ENCODE measurements around the gene IRAK2. TPM values are rescaled to one million over a fixed set of nuclear protein-coding genes. Genes with fewer than 3 reads are reported as not detected.
"Not testable (repeated sequence)": the region's sequence is repeated elsewhere in the genome, so short reads cannot be mapped to it uniquely, and the experiment has no call there.

The IRAK2 gene
- total RNA-seq, 2 donors from 2014 or later: 5.1 to 7.6 TPM

DNA sequence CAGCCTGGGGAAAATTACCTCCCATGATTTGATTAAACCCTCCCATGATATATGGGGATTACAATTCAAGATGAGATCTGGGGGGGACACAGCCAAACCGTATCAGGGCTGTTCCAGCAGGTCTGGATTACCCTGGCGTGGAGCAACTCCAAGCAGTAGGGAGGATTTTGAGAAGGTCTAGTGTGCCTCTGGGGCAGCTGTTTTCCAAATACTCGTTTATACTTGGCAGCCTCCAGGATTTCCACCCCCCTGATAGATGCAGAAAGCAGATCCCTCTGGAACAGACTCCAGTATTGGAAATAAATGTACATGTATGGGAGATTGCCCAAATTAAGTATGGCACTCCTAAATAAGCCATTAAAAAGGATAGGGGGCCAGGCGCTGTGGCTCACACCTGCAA is 7.7 kb upstream of the IRAK2 start:
- Histone ChIP-seq H3K9me3 (no peaks in the 10 kb centered on the region), H3K27ac (no peak overlapping the region), H3K27me3 (replicated peaks; ENCODE audit: insufficient read depth) (no peaks in the 10 kb centered on the region), H3K4me1 (replicated peaks) (no peaks in the 10 kb centered on the region), H3K4me3 (no peak overlapping the region), H3K36me3 (no peaks in the 10 kb centered on the region)
- intact Hi-C loops (cut with DNase I): no loop called here
- DNase-seq (ENCODE audit: low spot score): no peak
- TF ChIP-seq POLR2AphosphoS5 (IDR thresholded peaks at IDR 0.05): no peak
- no peak for TF ChIP-seq POLR2A (IDR thresholded peaks at IDR 0.05)
- TF ChIP-seq, protein P1, sequence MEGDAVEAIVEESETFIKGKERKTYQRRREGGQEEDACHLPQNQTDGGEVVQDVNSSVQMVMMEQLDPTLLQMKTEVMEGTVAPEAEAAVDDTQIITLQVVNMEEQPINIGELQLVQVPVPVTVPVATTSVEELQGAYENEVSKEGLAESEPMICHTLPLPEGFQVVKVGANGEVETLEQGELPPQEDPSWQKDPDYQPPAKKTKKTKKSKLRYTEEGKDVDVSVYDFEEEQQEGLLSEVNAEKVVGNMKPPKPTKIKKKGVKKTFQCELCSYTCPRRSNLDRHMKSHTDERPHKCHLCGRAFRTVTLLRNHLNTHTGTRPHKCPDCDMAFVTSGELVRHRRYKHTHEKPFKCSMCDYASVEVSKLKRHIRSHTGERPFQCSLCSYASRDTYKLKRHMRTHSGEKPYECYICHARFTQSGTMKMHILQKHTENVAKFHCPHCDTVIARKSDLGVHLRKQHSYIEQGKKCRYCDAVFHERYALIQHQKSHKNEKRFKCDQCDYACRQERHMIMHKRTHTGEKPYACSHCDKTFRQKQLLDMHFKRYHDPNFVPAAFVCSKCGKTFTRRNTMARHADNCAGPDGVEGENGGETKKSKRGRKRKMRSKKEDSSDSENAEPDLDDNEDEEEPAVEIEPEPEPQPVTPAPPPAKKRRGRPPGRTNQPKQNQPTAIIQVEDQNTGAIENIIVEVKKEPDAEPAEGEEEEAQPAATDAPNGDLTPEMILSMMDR (IDR thresholded peaks at IDR 0.05): no peak
- 63% methylated on average over 4 of the region's 4 CpGs for WGBS

DNA sequence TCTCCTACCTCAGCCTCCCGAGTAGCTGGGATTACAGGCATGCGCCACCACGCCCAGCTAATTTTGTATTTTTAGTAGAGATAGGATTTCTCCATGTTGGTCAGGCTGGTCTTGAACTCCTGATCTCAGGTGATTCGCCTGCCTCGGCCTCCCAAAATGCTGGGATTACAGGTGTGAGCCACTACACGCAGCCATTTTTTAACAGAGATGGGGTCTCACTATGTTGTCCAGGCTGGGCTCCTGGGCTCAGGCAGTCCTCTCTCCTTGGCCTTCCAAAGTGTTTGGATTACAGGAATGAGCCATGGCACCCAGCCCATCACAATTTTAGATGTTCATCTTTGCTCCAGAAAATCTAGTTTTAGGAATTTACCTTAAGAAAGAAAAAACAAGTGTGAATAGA is 6.2 kb upstream of the IRAK2 start:
- H3K9me3 ChIP-seq; DNase-seq (ENCODE audit: low spot score); H3K4me1 ChIP-seq (replicated peaks); H3K36me3 ChIP-seq; H3K27ac ChIP-seq; H3K4me3 ChIP-seq; H3K27me3 ChIP-seq (replicated peaks; ENCODE audit: insufficient read depth); intact Hi-C loops (cut with DNase I): not testable (repeated sequence)
- WGBS: 98% methylated on average over 6 of the region's 6 CpGs

DNA sequence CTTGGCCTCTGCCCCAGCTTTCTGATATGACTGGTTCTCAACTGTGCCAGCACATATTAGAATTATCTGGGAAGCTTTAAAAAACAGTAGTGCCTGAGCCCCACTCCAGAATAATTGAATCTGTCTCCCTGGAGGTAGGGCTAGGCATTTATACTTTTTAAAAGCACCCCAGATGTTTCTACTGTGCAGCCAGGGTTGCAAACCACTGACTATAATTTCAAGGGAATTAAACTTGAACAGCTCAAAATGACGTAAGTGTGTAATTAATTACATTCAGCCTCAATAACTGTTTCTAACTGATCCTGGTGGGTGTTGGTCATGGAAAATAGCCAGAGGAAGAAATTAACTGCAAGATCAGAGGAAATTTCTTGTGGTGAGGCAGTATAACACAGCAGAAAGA is 4.4 kb upstream of the IRAK2 start:
- WGBS: 54% methylated on average over 1 of the region's 1 CpG

DNA sequence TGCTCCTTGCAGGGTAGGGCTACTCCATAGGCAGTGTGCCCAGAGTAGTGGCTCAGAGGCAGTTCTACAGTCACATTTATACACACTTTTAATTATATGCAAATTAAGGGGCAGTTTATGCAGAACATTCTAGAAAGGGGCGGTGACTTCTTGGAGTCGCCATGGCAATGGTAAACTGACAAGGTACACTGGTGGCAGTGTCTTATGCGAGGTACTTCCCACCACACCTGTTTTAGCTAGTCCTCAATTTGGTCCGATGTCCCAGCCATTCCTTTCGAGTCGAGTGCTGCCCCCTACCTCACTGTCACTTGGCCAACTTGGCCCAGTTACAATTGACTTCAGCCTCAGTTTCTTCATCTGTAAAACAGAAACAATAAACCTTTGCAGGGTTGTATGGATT is 3.8 kb upstream of the IRAK2 start:
- intact Hi-C loops (cut with DNase I): no loop called here
- DNase-seq (ENCODE audit: low spot score): no peak
- H3K27me3 ChIP-seq (replicated peaks; ENCODE audit: insufficient read depth): no peaks in the 10 kb centered on the region
- no peaks in the 10 kb centered on the region for H3K36me3 ChIP-seq
- no peak overlapping the region for H3K4me3 ChIP-seq
- H3K27ac ChIP-seq: no peak overlapping the region
- no peaks in the 10 kb centered on the region for H3K4me1 ChIP-seq (replicated peaks)
- WGBS: 82% methylated on average over 6 of the region's 6 CpGs
- TF ChIP-seq POLR2A (IDR thresholded peaks at IDR 0.05) (no peak), POLR2AphosphoS5 (IDR thresholded peaks at IDR 0.05) (no peak)
- TF ChIP-seq, protein P1 (IDR thresholded peaks at IDR 0.05): no peak
- H3K9me3 ChIP-seq: no peaks in the 10 kb centered on the region

More for the DNA sequence above, 4.4 kb upstream of the IRAK2 start:
- Histone ChIP-seq H3K4me1 (replicated peaks) (no peaks in the 10 kb centered on the region), H3K36me3 (no peaks in the 10 kb centered on the region), H3K27ac (no peak overlapping the region), H3K4me3 (no peak overlapping the region), H3K27me3 (replicated peaks; ENCODE audit: insufficient read depth) (no peaks in the 10 kb centered on the region), H3K9me3 (no peaks in the 10 kb centered on the region)
- intact Hi-C loops (cut with DNase I): no loop called here
- DNase-seq (ENCODE audit: low spot score): no peak
- no peak for TF ChIP-seq POLR2AphosphoS5 (IDR thresholded peaks at IDR 0.05)
- TF ChIP-seq POLR2A (IDR thresholded peaks at IDR 0.05): no peak
- TF ChIP-seq, protein P1 (IDR thresholded peaks at IDR 0.05): no peak

DNA sequence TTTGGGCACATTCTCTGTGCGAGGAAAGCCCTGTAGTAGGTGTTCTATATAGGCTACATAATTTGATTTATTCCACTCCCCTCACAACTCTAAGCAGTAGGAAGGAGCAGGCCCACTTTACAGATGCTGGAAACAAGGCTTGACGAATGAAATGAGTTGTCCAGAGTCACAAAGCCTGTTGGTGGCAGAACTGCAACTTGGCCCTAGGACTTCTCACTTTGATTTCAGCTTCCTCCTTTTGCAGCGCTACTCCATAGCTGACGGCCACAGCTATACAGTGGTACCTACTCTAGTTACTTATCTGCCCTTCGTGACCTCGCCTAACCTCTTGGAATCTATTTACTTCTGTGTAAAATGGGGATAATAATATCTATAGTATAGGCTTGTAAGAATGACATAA is 2.5 kb upstream of the IRAK2 start:
- Histone ChIP-seq H3K9me3 (no peaks in the 10 kb centered on the region), H3K36me3 (no peaks in the 10 kb centered on the region), H3K27me3 (replicated peaks; ENCODE audit: insufficient read depth) (no peaks in the 10 kb centered on the region), H3K4me1 (replicated peaks) (no peaks in the 10 kb centered on the region), H3K4me3 (no peak overlapping the region), H3K27ac (no peak overlapping the region)
- no peak for DNase-seq (ENCODE audit: low spot score)
- intact Hi-C loops (cut with DNase I): no loop called here
- TF ChIP-seq POLR2A (IDR thresholded peaks at IDR 0.05): no peak
- TF ChIP-seq, protein P1 (IDR thresholded peaks at IDR 0.05): no peak
- WGBS: 91% methylated on average over 6 of the region's 6 CpGs

DNA sequence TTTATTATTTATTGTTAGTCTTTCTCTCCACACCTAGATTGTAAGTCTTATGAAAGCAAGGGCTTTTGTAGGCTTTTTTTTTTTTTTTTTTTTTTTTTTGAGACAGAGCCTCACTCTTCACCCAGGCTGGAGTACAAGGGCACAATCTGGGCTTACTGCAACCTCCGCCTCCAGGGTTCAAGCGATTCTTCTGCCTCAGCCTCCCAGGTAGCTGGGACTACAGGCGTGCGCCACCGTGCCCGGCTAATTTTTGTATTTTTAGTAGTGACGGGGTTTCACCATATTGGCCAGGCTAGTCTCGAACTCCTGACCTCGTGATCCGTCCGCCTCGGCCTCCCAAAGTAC is 546 bp upstream of the IRAK2 start:
- peak overlapping the region in 1 of 2 donors; percentile 55 for H3K4me3 ChIP-seq
- intact Hi-C loops (cut with DNase I): loop anchor here (2.0 kb wide), 1 partner anchor 61 kb away; no protein-coding TSS in a partner anchor
- 74% methylated on average over 12 of the region's 12 CpGs for WGBS
- H3K9me3 ChIP-seq; H3K4me1 ChIP-seq (replicated peaks); DNase-seq (ENCODE audit: low spot score); H3K27me3 ChIP-seq (replicated peaks; ENCODE audit: insufficient read depth); H3K27ac ChIP-seq; H3K36me3 ChIP-seq: not testable (repeated sequence)
